ENCODE measurements around the gene ZNF83.
"Not testable (repeated sequence)": the region's sequence is repeated elsewhere in the genome, so short reads cannot be mapped to it uniquely, and the experiment has no call there.

Gene ZNF83

GRCh38 chr19:52569638-52569999 lies 68.5 kb downstream of the ZNF83 start:
- DNase-seq (ENCODE audit: low spot score) = not testable (repeated sequence)

- no peak for DNase-seq (ENCODE audit: low spot score)
Measured at GRCh38 chr19:52567921-52568320, 70.2 kb downstream of the ZNF83 start.

GRCh38 chr19:52566588-52566987 lies 71.6 kb downstream of the ZNF83 start:
- DNase-seq (ENCODE audit: low spot score) = no peak

GRCh38 chr19:52566121-52566520 lies 72.0 kb downstream of the ZNF83 start:
- no peak for DNase-seq (ENCODE audit: low spot score)

Measured in CD4-positive, alpha-beta T cell treated with Interleukin-15 for 4 hours (primary cell).